NCI-H1694 (cell line): Measurements from ENCODE around the gene KRT71.

Experiments used
- DNase-seq: peaks from one replicate; lab custom pipeline; 2025; lab: John Stamatoyannopoulos, UW

Gene KRT71

DNA sequence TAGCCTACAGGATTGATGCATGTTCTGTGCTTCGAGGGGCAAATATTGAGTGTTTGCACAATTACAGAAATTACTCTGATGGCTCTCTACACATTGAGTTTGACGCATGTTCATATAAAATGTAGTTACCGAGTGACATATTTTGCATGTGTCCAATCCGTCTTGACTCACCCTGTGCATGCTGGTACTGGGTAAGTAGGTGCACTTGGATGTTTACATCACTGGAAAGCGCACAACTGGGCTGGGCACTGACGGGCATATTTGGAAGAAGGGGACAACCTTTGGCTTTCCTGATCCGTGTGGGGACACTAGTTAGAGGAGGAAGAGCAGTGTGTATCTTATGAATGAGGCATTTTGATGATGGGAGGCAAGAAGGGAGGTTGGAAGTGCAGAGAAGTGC is 55.0 kb downstream of the KRT71 start:
- DNase-seq: no peak

DNA sequence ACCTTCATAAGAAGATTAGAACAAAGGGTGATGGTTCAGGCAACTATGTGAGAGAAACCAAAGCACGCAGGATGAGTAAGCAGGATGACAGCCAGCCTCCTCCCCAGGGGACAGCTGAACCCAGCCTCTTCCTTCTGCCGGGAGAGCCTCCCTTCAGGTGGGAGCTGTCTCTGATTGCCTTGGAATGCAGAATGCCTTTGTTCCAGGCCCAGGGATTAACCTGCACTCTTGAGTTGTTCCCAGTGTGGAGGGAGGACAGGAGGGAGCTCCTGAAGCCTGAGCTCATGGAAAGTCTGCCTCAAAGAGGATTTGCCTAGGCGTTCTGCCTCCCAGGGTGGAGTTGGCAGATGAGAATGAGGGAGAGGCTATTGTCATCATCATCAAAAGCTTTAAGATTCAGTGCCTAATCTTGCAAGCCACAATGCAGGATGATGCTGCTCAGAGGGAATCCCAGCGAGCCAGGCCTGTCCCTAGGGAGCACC is 56.3 kb downstream of the KRT71 start:
- no peak for DNase-seq

DNA sequence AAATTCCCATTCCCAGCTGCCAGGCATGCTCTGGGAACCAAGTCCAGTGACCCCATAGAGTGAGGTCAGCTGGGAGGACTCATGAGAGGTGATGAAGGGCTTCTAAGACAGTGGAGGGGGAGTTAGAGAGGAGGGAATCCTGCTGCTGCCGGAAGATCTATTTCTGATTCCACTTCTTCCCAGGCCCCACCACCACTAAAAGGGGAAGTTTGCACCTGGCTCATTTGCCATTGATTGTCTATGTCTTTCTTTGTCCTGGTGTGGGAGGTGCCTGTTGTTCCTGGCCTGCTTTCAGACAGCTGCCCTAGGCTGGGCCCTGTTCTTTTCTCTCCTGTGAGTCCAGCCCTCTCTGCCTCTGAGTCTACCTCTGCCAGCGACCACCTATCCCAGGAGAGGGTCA is 56.9 kb downstream of the KRT71 start:
- DNase-seq: no peak

DNA sequence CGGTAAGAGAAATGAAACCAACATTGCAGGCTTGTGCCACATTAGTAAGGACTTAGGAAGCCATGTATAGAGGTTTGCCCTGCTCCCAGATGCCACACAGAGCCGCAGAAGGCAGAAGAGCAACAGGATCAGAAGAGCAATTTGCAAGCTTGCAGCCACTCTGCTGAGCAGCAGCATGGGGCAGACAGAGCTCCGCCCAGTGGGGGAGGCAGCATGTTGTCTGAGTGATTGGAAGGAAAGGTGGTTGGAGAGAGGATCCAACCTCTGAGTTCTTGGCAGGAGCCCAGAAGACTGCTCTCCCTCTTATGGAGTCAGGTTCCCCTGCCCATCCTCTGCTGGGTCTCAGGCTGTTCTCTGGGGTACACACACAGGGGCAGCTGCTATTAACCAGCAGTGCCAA is 57.6 kb downstream of the KRT71 start:
- peak; percentile 69 for DNase-seq

DNA sequence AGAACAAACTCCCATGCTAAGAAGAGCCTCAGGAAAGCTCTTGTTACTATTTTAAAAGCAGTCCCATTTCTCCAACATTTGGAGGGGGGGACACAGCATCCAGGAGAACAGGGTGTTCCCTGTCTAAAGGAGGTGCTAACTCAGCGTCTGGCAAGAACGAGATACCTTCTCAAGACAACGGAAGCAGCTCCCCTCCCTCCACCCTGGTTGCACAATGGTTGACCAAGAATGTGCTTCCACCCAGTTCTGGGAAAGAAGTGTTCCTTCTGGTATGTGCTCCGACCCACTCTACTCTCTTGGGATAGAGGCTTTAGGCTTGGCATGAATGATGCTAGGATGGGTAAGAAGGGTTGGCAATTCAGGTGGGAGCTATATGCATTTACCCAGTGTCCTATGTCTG is 58.4 kb downstream of the KRT71 start:
- DNase-seq: no peak

DNA sequence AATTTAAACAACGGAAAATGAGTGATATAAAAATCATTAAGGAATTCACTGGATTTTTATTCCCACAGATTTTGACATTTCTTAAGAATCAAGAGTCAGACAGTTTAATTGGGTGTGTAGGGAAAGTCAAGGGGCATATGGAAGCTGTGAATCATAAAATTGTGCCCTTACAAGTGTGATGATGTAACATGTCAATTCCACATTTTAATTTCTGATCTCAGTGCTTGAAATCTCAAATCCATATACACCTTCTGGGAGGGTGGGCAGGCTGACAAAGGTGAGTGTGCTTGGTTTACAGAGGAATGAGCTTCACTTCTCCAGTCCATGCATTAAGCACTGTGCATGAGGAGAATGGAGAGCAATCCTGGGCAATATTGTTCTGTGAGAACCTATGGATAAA is 58.8 kb downstream of the KRT71 start:
- no peak for DNase-seq
